SHP77 (cell line): ENCODE results near the gene POGK.
"Not testable (repeated sequence)": the region's sequence is repeated elsewhere in the genome, so short reads cannot be mapped to it uniquely, and the experiment has no call there.

Source experiments
- DNase-seq, 2 experiments: peaks; one replicate each; lab custom pipeline; 2025; lab: John Stamatoyannopoulos, UW

Gene POGK

DNA sequence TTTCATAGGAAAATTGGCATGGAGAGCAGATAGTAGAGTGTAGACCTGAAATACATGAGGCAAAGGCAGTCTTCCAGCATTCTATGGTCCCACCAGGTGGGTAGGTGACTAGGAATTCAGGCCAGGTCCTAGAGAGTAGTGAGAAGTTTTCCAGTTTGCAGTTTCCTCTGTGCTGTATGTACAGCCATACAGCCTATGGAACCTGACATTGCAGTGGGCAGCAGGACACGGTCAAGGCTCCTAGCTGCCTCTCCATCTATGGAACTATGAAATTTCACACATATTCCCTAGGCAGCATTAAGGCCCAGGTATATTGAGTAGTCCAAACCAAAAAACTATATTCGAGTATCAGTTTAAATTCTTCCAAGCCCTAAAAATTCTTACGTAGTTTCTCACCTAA, 16.3 kb downstream of the POGK start:
- no peak for DNase-seq

DNA sequence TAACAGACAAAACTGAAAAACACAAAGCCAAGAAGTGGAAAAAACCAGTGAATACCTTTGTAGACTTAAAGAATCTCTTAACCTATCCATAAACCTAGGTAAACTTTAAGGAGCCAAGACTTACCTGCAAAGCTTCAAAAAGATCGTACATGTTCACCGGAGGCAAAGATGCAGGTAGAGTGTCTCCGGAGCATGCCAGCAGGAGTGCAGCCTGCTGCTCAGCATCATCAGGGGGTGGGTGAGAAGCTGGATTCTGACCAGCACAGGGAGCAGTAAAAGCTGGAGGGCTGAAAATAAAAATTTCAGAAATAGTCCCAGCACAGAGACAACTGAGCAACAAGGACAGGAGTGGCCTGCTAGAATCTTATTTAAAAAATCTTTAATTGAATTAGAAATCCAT, 18.7 kb downstream of the POGK start:
- no peak for DNase-seq

DNA sequence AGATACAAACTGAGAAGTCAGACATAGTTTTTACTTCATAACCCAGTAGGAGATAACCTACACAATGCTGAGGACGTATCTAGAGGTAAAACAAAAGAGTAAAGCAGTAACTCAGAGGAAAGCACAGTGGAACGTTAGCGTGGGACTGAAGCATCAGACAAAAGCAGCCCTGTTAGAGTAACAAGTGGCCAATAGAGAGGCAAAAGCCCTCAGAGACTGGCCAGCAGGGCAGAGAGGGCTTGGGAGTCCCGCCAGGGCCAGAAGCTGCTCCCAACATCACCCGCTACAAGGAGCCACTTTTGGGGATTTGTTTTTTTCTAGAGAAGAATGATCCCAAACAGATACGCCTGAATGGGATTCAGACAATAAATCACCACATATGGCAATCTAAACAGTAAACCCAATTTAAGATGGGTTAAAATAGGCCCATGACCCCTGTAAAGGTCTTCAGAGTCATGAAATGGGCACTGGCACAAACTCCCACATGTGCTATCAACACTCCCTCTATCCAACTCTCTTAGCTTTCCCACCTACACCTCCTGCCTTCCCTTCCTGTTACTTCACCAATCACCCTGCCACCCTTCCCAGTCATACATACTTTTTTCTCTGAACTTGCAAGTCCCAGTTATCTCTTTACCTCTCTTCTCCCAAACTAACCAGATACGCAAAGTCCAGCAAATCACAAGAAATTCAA, 19.6 kb downstream of the POGK start:
- no peak for DNase-seq

GRCh38 chr1:166859597-166859996, 20.3 kb downstream of the POGK start:
- no peak for DNase-seq

DNA sequence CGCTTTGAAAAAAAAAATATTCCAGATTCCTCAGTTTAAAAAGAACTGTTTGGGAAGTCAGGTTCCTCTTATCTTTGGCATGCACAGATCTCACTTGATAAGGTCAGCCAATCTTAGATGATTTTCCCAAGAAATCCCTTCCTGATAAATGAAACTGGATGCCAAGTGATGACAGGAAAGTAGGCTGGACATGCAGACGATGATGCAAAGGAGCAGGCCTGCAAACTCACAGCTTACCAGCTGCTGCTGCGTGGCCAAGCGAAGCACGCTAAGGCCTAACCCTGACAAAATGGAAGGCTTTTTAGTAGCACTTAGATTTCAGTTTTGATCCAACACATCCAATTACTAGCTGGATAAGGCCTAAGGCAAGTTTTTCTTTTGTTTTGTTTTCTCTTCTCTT, 26.7 kb downstream of the POGK start:
- DNase-seq: no peak

- DNase-seq: no peak
These were observed 29.4 kb downstream of the POGK start for GRCh38 chr1:166868639-166869038.

GRCh38 chr1:166869318-166870099, 30.2 kb downstream of the POGK start:
- no peak for DNase-seq

DNA sequence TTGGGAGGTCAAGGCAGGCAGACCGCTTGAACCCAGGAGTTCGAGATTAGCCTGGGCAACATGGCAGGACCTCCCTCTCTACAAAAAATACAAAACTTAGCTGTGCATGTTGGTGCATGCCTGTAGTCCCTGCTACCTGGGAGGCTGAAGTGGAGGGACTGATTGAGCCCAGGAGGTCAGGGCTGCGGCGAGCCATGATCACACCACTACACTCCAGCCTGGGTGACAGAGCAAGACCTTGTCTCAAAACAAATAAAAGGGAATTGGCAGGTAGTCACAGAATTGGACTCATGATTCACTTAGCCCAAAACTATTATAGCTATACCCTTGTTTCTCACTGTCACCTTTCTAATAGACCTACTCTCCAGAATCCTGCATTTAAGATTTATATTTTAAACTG, 31.3 kb downstream of the POGK start:
- DNase-seq: no peak

DNA sequence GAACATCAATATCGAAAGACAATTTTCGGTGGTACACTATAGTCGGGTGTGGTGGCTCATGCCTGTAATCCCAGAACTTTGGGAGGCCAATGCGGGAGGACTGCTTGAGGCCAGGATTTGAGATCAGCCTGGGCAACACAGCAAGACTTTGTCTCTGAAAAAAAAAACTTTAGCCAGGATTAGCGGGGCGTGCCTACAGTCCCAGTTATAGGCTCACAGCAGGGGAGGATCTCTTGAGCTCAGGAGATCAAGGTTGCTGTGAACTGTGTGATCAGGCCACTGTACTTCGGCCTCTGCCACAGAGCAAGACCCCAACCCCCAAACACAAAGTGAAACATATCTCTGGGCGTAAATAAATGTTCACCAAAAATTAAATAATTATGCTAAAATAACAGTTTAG, 35.2 kb downstream of the POGK start:
- DNase-seq: no peak

- no peak for DNase-seq
These were observed 36.0 kb downstream of the POGK start for GRCh38 chr1:166875302-166875733.

DNA sequence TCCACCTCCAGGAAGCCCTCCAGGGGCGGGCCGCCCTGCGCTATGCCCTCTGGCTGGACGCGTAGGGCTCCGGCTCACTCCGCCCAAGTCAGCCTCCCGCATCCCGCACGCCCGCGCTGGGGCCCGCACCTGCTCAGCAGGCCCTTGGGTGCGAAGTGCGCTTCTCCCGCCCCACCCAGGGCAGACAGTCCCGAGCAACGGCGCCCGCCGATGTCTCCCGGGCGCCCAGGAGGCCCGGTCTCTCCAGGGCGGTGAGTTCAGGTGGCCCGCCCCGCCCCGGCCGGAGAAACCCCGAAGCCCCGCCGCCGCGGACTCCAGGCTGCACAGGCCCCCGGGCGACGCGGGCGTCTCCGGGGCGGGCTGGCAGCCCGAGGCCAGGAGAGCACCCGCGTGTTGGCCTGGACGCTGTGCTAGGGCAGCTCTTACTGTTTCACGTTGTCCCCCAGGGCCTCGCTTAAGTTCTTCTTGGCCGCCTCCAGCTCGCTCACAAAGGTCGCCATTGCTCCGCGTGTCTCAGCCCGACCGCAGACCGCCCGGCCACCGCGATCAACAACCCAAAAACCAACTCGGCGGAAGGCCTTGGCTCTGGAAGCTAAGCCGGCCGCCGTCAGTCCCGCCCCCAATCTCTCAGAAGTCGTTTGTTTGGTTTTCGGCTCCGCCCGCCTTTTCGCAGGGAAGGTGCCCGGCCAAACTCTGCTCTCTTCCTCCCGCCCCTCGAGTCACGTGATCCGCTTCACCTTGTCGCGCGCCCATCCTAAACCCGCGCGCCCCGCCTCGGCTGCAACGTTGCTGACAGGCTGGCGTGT, 36.7 kb downstream of the POGK start, which contains the start of gene TADA1:
Gene TADA1 (minus strand): TSS at position 531 of the 806 bp plus-strand sequence. CDS start 31 bp downstream, at position 500.
- DNase-seq: peak; percentile 99 to 100

DNA sequence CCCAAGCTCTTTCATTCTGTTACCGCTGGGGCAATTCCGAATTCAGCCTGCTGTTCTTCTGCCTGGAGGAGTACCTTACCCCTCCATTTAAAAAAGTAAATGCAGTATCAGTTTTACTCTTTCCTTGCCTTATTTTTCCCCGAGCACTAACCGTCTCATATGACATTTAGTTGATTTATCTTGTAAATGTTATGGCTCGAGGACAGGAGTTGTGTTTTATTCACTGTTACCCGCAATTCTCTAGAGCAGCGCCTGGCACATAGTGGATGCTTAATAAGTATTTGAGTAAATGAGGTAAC, 37.2 kb downstream of the POGK start:
- DNase-seq: no peak

GRCh38 chr1:166878173-166878917, 39.1 kb downstream of the POGK start:
- DNase-seq: not testable (repeated sequence)

DNA sequence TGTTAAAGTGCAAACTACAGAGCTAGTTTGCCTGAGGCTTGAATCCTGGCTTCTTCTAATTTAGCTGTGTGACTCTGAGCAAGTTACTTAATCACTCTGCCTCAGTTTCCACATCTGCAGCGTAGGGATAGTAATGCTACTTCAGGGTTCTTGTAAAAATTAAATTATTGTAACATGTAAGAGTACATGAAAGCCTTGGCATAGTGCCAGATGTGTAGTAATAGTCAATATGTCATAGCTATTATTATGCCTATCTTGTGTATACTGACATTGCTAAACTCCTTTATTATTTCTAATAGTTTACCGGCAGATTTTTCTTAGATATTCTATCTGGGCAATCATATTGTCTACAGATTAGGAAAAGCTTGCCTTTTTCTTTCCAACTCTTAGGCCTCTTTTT, 43.6 kb downstream of the POGK start:
- DNase-seq: no peak

DNA sequence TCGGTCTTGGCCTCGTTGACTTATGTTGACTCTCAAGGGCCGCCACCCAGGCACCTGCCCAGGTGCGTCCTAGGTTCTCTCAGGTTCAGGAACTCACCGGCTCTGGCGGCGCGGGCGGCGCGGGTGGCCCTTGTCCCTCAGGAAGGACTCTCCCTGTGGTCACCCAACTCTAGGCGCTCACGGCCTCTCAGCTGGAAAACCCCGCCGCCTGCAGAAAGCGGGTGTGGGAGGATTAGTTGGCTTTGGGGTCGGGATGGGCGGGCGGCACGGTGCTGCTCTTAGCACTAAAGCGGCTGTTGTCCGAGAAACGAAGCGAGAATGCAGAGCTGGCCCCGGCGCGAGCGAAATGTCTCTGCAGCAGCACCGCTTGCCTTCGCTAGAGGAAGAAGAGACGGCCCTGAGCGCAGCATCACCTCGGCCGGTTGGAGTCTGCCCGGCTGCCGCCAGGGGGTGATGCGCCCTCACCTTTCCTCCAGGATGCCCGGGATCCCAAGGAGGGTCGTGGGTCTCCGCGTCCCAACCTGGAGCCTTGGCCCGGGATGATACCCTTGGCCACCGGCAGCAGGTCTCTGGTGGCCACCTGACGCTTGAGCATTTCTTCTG, 44.9 kb downstream of the POGK start:
- no peak for DNase-seq

DNA sequence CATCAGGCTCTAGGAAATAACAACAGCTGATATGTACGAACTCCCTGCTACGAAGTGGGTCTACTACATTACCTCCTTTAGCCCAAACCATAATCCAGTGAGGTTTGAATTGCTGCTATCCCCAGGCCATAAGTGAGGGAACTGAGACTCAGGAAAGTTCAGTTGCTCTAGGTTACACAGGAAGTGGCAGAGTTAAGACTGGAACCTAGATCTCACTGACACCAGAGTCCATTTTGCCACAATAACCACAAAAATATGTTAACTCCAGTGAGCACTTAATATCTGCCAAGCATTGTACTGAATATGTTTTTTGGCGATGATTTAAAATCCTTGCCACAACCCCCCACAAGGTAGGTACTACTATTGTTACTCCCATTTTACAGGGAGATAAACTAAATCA, 45.7 kb downstream of the POGK start:
- no peak for DNase-seq

DNA sequence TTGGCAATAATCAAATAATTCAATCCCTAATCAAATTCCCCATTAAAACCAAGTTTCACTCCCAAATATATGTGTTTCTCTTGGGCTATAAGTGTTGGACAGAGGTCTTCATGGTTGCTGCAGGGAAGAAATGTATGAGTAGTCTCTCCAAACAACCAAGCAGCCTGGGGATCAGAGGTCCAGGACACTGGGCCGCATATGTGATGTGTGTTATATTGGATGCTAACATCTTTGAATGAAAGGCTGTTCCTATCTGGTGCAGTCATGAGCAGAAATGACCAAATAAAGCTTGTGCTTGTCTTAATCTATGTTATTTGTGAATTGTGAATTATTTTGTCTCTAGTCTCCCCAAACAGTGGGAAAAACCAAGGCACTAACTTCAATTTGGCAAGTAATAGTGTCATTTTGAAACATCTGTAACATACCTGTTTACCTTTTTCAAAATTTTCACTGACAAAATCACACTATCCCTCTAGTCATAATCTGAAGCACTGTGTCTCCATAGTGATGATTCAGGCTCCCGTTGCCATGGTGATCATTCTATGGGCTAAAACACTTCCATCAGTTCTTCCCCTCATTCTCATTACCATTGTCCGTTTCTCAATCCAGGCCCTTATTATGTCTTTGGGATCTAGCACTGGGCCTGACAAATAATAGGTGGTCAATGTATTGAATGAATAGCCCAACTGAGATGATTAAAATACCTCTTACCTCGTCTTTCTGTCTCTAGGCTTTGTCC, 49.3 kb downstream of the POGK start:
- DNase-seq: no peak

DNA sequence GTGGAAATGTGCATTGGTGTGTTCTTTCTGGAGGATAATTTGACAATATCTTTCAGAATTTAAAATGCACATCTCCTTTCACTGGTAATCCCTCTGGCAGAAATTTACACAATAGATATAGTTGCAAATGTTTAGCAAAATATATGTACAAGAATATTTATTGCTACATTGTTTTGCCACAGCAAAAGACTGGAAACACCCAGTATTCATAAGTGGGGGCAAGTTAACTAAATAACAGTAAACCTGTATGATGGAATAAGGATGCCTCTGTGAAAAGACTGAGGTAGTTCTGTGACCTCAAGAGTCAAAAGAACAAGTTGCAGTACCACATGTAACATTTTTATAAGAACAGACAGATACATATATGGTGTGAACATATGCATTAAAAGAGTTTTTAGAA, 50.5 kb downstream of the POGK start:
- DNase-seq: no peak

GRCh38 chr1:166895766-166896165, 56.5 kb downstream of the POGK start:
- no peak for DNase-seq

DNA sequence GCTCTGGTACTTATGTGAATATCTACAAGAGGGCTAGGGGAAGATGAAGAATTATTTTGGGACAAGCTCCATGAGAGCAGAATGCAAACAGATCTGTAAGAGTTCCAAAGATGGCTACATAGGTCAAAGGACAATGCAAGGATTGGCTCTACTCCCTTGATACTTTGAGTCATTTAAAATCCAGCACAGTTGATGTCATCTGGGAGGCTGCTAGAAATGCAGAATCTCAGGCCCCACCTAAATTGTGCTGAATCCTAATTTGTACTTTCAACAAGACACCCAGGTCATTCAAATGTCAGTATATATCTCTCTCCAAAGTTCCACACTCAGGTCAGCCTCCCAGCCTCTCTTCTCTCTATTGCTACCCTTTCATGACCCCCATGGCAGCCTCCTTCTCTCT, 60.5 kb downstream of the POGK start:
- no peak for DNase-seq

GRCh38 chr1:166900987-166901386, 61.7 kb downstream of the POGK start:
- DNase-seq: no peak
